ENCODE data around the gene LRG1. TPM values are rescaled to one million over a fixed set of nuclear protein-coding genes. Genes with fewer than 3 reads are reported as not detected.
A peak's percentile ranks its signal among the peaks of the same experiment; 100 is the strongest.

LRG1 gene
- total RNA-seq, result under 1 TPM; 0.88 to 0.92 TPM

DNA sequence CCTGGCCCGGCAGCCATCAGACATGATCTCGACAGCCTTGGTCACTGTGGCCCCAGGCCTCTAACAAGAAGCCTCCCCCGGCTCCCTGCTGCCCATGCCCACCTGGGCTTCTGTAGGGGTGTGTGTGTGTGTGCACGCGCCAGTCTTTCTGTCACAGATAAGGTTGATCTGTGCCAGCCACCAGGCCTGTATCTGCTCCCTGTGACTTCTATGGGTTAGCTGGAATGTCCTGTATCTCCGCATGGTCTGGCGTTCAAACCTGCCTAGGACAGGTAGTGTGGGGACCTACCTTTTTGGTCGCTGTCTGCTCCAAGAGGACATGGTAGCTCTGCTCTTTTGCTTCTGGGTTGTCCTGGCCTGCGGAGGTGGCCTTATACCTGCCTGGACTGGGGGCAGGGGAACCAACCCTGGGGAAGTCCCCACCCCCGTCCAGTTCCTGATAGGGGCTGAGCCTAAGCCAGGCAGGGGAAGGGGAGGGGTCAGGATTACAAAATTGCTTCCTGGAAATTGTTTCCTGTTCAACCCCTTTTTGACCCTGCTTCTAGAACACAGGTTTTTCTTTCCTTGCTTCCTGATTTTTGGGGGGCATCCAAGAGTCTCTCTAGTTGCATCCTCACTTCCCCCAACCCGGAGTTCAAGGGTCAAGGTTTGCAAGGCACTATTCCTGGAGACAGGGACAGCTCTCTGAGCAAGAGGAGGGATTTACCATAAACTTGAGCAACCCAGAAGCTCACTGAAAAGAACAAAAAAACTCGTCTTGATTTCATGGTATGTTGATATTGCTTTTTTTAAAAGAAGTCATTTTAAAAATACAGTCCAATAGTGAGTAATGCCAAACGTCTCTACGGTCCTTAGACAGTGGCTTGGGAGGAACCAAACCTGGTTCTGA, at the start of gene LRG1:
LRG1 (minus strand) TSS at position 344 of the 889 bp plus-strand sequence; CDS start at position 321, 23 bp downstream.
- Mint-ChIP-seq H3K9me3 (peaks cover 3% of the 10 kb centered on the region), H3K4me3 (peak within 1 kb of the TSS; percentile 52), H3K27ac (peak within 1 kb of the TSS; percentile 54), H3K27me3 (peaks cover 8% of the 10 kb centered on the region), H3K4me1 (ENCODE audit: low read depth) (peaks cover 20% of the 10 kb centered on the region), H3K36me3 (peaks cover 2% of the 10 kb centered on the region)
- DNase-seq, result peak; percentile 56
- CTCF ChIA-PET, result interaction anchor here (1.0 to 1.8 kb wide), 4 partner anchors 15 to 19 kb away, joined by 4 to 10 read pairs (median 6); no protein-coding TSS in a partner anchor
- intact Hi-C loops (cut with micrococcal nuclease), result no loop called here
- POLR2A ChIA-PET, result no interaction called here

DNA sequence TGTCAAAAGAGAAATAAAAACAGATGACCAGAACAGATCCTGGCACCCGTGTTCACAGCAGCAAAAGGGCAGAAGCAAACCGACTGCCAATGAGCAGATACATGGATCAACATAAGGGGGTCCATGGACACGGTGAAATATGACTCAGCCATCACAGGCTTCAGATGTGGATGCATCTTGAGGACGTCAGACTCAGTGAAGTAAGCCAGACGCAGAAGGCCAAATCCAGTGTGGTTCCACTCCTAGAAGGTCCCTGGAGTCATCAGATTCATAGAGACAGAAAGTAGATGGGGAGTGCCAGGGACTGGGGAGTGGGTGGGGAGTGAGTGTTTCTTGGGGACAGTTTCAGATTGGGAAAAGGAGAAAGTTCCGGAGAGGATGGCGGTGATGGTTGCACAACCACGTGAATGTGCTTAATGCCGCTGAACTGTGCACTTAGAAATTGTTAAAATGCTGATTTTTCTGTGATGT, 48.5 kb upstream of the LRG1 start:
- POLR2A ChIA-PET, result no interaction called here
- H3K4me1 Mint-ChIP-seq (ENCODE audit: low read depth), result no peaks in the 10 kb centered on the region
- DNase-seq, result no peak
- CTCF ChIA-PET, result interaction anchor here (1.6 kb wide), 1 partner anchor 21 kb away, joined by 3 read pairs; no protein-coding TSS in a partner anchor
- no peaks in the 10 kb centered on the region for H3K36me3 Mint-ChIP-seq
- H3K27me3 Mint-ChIP-seq, result peaks cover 50% of the 10 kb centered on the region
- no peak overlapping the region for H3K27ac Mint-ChIP-seq
- intact Hi-C loops (cut with micrococcal nuclease), result no loop called here
- H3K9me3 Mint-ChIP-seq, result no peaks in the 10 kb centered on the region
- no peak overlapping the region for H3K4me3 Mint-ChIP-seq

DNA sequence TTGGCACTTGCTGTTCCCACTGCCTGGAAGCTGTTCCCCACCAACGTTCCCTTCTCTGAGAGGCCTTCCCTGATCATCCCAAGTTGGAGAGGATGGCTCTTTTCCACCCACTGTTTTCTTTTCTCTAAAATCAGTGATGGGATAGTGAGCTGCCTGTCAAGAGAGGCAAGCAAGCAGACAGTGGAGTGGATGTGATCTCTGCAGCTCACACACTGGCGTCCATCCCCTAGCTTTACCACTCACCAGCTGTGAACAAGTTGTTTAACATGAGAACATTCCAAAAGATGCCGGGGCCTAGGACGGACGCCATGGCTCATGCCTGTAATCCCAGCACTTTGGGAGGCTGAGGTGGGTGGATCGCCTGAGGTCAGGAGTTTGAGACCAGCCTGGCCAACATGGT, 47.7 kb upstream of the LRG1 start:
- DNase-seq, result no peak
- Mint-ChIP-seq H3K36me3 (no peaks in the 10 kb centered on the region), H3K27ac (no peak overlapping the region), H3K9me3 (no peaks in the 10 kb centered on the region), H3K4me1 (ENCODE audit: low read depth) (peaks cover under 1% of the 10 kb centered on the region), H3K27me3 (peaks cover 44% of the 10 kb centered on the region), H3K4me3 (no peak overlapping the region)
- CTCF ChIA-PET, result interaction anchor here (1.2 to 1.6 kb wide), 2 partner anchors 20 to 49 kb away, joined by 3 to 5 read pairs; no protein-coding TSS in a partner anchor
- POLR2A ChIA-PET, result no interaction called here
- intact Hi-C loops (cut with micrococcal nuclease), result no loop called here

DNA sequence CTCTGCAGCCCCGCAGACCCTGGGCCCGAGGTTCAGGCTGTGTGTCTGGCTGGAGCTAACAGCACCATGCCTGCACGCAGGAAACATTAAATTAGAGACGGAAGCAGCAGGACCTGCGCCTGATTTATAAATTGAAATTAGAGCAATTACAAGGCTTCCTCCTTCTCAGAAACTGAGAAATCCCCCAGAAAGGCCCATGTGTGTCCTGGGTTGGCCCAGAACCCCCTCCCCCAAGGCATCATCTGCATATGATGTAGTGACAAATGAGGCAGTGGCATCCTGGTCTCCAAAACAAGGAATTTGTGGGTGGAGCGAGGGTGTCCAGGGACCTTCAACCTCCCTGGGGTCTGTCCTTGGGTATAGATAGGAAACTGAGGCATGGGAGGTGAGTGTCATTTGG, 46.9 kb upstream of the LRG1 start:
- POLR2A ChIA-PET, result no interaction called here
- DNase-seq, result no peak
- Mint-ChIP-seq H3K27ac (no peak overlapping the region), H3K4me1 (ENCODE audit: low read depth) (peaks cover 8% of the 10 kb centered on the region), H3K27me3 (peaks cover 49% of the 10 kb centered on the region), H3K4me3 (no peak overlapping the region), H3K36me3 (no peaks in the 10 kb centered on the region), H3K9me3 (no peaks in the 10 kb centered on the region)
- intact Hi-C loops (cut with micrococcal nuclease), result no loop called here
- CTCF ChIA-PET, result interaction anchor here (0.9 to 1.6 kb wide), 3 partner anchors 19 to 49 kb away, joined by 3 to 5 read pairs (median 3); no protein-coding TSS in a partner anchor

- H3K9me3 Mint-ChIP-seq, result no peaks in the 10 kb centered on the region
- no peaks in the 10 kb centered on the region for H3K36me3 Mint-ChIP-seq
- ChIA-PET POLR2A (no interaction called here), CTCF (interaction anchor here (0.6 to 0.9 kb wide), 2 partner anchors 47 to 1114 kb away, joined by 3 read pairs; no protein-coding TSS in a partner anchor)
- intact Hi-C loops (cut with micrococcal nuclease), result no loop called here
- peaks cover 8% of the 10 kb centered on the region for H3K4me1 Mint-ChIP-seq (ENCODE audit: low read depth)
- H3K27ac Mint-ChIP-seq, result no peak overlapping the region
- no peak for DNase-seq
- H3K27me3 Mint-ChIP-seq, result peaks cover 44% of the 10 kb centered on the region
- no peak overlapping the region for H3K4me3 Mint-ChIP-seq
Observed at GRCh38 chr19:4586245-4586644, 46.4 kb upstream of the LRG1 start.

DNA sequence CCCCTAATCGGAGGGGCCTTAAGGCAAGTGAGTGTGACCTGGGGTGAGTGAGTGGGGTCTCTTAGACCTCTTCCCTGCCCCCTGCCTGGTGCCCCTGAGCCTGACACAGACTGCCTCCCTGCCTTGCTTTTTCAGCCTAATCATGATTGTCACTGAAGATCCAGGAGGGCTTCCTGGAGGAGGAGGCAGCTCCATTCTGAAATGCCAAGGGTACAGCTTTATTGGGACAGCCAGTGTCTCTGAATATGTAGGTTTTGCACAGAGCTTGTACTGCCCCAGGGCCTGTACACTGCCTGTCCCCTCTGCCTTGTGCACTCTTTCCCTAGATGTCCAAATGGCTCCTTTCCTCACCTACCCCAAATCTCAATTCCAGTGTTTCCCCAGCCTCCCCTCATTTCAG, 45.7 kb upstream of the LRG1 start:
- H3K9me3 Mint-ChIP-seq, result no peaks in the 10 kb centered on the region
- H3K27me3 Mint-ChIP-seq, result peaks cover 42% of the 10 kb centered on the region
- intact Hi-C loops (cut with micrococcal nuclease), result no loop called here
- peaks cover 8% of the 10 kb centered on the region for H3K4me1 Mint-ChIP-seq (ENCODE audit: low read depth)
- ChIA-PET CTCF (interaction anchor here (0.6 to 1.2 kb wide), 3 partner anchors 48 to 1113 kb away, joined by 3 to 4 read pairs (median 4); partner anchors contain the start of gene PLIN5), POLR2A (no interaction called here)
- no peak overlapping the region for H3K4me3 Mint-ChIP-seq
- no peak overlapping the region for H3K27ac Mint-ChIP-seq
- DNase-seq, result no peak
- no peaks in the 10 kb centered on the region for H3K36me3 Mint-ChIP-seq

DNA sequence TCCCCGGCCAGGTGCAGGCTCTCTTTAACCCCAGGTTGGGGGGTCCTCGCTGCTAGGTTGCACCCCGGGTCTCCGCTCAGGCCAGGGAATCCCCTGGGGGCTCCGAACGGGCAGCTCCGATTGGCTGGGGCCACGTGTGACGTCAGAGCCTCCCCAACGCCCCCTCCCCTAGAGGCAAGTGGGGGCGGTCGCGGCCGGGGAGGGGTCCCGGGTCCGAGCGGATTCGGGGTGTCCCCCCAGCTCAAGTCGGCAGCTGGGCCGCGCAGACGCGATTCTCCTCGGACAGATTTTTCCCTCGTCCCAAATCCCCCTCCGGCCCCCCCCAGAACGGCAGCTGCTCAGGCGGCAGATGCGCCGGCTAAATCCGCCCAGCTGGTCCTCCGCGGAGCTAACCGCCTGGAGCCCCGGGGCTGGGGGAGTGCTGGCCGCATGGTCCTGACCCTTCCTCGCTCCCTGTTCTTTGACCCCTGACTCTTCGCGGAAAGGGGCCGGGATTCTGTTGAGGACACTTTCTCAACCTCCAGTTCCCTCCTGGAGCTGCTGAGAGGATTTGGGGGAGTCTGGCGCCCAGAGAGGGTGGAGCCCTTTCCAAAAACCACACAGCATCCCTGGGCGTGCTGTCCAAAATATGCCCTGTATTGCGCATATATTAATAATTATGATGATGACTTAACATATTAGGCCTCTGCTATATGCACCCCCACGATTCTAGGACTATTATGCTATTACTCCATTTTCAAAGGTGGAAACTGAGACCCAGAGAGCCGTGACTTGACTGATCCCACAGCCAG, 45.0 kb upstream of the LRG1 start:
- POLR2A ChIA-PET, result no interaction called here
- Mint-ChIP-seq H3K4me3 (no peak overlapping the region), H3K4me1 (ENCODE audit: low read depth) (peaks cover 8% of the 10 kb centered on the region), H3K9me3 (no peaks in the 10 kb centered on the region), H3K27ac (no peak overlapping the region), H3K27me3 (peaks cover 39% of the 10 kb centered on the region), H3K36me3 (no peaks in the 10 kb centered on the region)
- CTCF ChIA-PET, result interaction anchor here (0.6 to 1.2 kb wide), 3 partner anchors 12 to 50 kb away, joined by 3 to 4 read pairs (median 4); partner anchors contain the start of gene PLIN5
- no peak for DNase-seq
- intact Hi-C loops (cut with micrococcal nuclease), result no loop called here

- no peak overlapping the region for H3K4me3 Mint-ChIP-seq
- peaks cover 8% of the 10 kb centered on the region for H3K4me1 Mint-ChIP-seq (ENCODE audit: low read depth)
- DNase-seq, result peak; percentile 34
- CTCF ChIA-PET, result interaction anchor here (1.1 kb wide), 1 partner anchor 11 kb away, joined by 3 read pairs; no protein-coding TSS in a partner anchor
- H3K27ac Mint-ChIP-seq, result no peak overlapping the region
- intact Hi-C loops (cut with micrococcal nuclease), result no loop called here
- H3K9me3 Mint-ChIP-seq, result no peaks in the 10 kb centered on the region
- H3K27me3 Mint-ChIP-seq, result peaks cover 42% of the 10 kb centered on the region
- no peaks in the 10 kb centered on the region for H3K36me3 Mint-ChIP-seq
- POLR2A ChIA-PET, result no interaction called here
Observed at GRCh38 chr19:4583961-4584669, 44.3 kb upstream of the LRG1 start.

DNA sequence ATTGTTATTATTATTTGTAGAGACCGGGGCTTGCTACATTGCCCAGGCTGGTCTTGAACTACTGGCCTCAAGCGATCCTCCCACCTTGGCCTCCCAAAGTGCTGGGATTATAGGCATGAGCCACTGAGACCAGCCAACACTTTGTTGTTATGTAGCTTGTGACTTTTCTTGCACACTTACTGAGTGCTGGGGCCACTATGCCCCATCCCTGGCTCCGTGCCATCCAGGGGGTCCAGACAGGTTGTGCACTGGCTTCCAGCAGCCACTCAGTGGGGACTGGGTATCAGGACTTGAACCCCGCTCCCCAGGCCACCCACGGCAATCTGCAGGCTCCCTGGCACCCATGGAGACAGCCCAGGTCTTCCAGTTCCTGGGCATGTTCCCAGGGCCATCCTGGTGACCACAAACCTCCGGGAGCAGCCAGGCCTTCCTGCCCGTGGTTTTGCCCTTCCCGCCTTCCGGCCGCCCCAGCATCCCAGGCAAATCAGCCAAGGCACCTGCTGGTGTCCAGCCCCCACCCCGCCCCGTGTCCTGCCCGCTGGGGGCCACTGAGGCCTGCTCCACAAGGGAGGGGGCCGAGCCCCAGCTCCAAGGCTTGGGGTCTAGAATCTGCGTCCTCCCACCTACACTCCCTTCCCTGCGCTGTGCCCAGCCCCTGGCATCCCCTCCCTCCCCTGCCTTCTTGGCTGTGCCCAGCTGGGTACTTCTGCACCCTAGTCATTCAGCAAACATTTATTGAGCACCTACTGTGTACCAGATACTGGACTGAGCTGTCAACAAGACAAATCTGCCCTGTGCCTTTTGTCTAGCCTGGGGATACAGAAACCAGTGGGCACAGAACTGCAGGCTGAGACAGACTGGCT, 43.4 kb upstream of the LRG1 start:
- DNase-seq, result no peak
- intact Hi-C loops (cut with micrococcal nuclease), result no loop called here
- H3K27ac Mint-ChIP-seq, result no peak overlapping the region
- ChIA-PET CTCF (no interaction called here), POLR2A (no interaction called here)
- no peaks in the 10 kb centered on the region for H3K9me3 Mint-ChIP-seq
- peaks cover 8% of the 10 kb centered on the region for H3K4me1 Mint-ChIP-seq (ENCODE audit: low read depth)
- H3K4me3 Mint-ChIP-seq, result no peak overlapping the region
- H3K27me3 Mint-ChIP-seq, result peaks cover 48% of the 10 kb centered on the region
- no peaks in the 10 kb centered on the region for H3K36me3 Mint-ChIP-seq

- H3K4me3 Mint-ChIP-seq, result no peak overlapping the region
- intact Hi-C loops (cut with micrococcal nuclease), result no loop called here
Observed at GRCh38 chr19:4581666-4582553, 42.1 kb upstream of the LRG1 start.

More at GRCh38 chr19:4581666-4582553, 42.1 kb upstream of the LRG1 start:
- Mint-ChIP-seq H3K9me3 (no peaks in the 10 kb centered on the region), H3K27ac (no peak overlapping the region), H3K4me1 (ENCODE audit: low read depth) (peaks cover 8% of the 10 kb centered on the region), H3K27me3 (peaks cover 45% of the 10 kb centered on the region), H3K36me3 (no peaks in the 10 kb centered on the region)
- CTCF ChIA-PET, result interaction anchor here (0.6 kb wide), 1 partner anchor 222 kb away, joined by 3 read pairs; no protein-coding TSS in a partner anchor
- POLR2A ChIA-PET, result no interaction called here
- no peak for DNase-seq

Measured in activated CD4-positive, alpha-beta memory T cell treated with anti-CD3 and anti-CD28 coated beads for 36 hours (primary cell).